HepG2 (cell line): ENCODE results near the gene INA. TPM values are rescaled to one million over a fixed set of nuclear protein-coding genes. Genes with fewer than 3 reads are reported as not detected.

Experiments used
- FLYWCH1 ChIP-seq: sonication (generic); formaldehyde crosslinking; IDR thresholded peaks from 2 replicates; pipeline ENCODE4 v1.8.1; 2023; ENCODE audit warnings: mild to moderate bottlenecking, missing genetic modification reagents
- MED1 ChIP-seq: sonication (generic); formaldehyde crosslinking; IDR thresholded peaks from 2 replicates; pipeline ENCODE4 v1.4.0; 2020; ENCODE audit warnings: missing genetic modification reagents
- POLR2AphosphoS5 ChIP-seq: IDR thresholded peaks from 2 replicates; pipeline ENCODE4 v1.6.1; 2012; ENCODE audit warnings: low read depth, low read length
- POLR2G ChIP-seq: fragments of 200-400 bp; formaldehyde crosslinking; IDR thresholded peaks from 2 replicates; pipeline ENCODE4 v1.6.1; 2018; ENCODE audit warnings: mild to moderate bottlenecking, low read depth, low read length, moderate library complexity
- RARG ChIP-seq: sonication (generic); formaldehyde crosslinking; IDR thresholded peaks from 2 replicates; pipeline ENCODE4 v1.4.0; 2020; ENCODE audit warnings: low read depth, mild to moderate bottlenecking, missing genetic modification reagents
- RXRA ChIP-seq: sonication (generic); formaldehyde crosslinking; IDR thresholded peaks from 2 replicates; pipeline ENCODE4 v1.5.1; 2020; ENCODE audit warnings: missing genetic modification reagents
- SMC3 ChIP-seq: IDR thresholded peaks from 2 replicates; pipeline ENCODE4 v1.6.1; 2011; ENCODE audit warnings: low read length, improper control_type of control experiment
- SOX5 ChIP-seq: IDR thresholded peaks from 2 replicates; pipeline ENCODE4 v1.6.1; 2016; ENCODE audit warnings: borderline replicate concordance
- SPEN ChIP-seq: sonication (generic); formaldehyde crosslinking; IDR thresholded peaks from 2 replicates; pipeline ENCODE4 v1.5.1; 2020; ENCODE audit warnings: low read depth, mild to moderate bottlenecking, missing genetic modification reagents
- SRY ChIP-seq: sonication (generic); formaldehyde crosslinking; IDR thresholded peaks from 2 replicates; pipeline ENCODE4 v1.8.0; 2022; ENCODE audit warnings: mild to moderate bottlenecking, missing genetic modification reagents
- TAF15 ChIP-seq: fragments of 200-400 bp; formaldehyde crosslinking; IDR thresholded peaks from one replicate; pipeline ENCODE4 v1.6.1; 2018; ENCODE audit warnings: mild to moderate bottlenecking, low read depth, low read length; ENCODE audit not compliant: poor library complexity, severe bottlenecking
- XBP1 ChIP-seq: sonication (generic); formaldehyde crosslinking; IDR thresholded peaks from 2 replicates; pipeline ENCODE4 v1.5.0; 2020; ENCODE audit warnings: missing genetic modification reagents
- ZBTB1 ChIP-seq: sonication (generic); formaldehyde crosslinking; IDR thresholded peaks from 2 replicates; pipeline ENCODE4 v1.4.0; 2020; ENCODE audit warnings: missing genetic modification reagents, borderline replicate concordance
- ZBTB37 ChIP-seq: sonication (generic); formaldehyde crosslinking; IDR thresholded peaks from 2 replicates; pipeline ENCODE4 v1.4.0; 2020; ENCODE audit warnings: mild to moderate bottlenecking, missing genetic modification reagents
- ZNF121 ChIP-seq: sonication (generic); formaldehyde crosslinking; IDR thresholded peaks from 2 replicates; pipeline ENCODE4 v1.5.0; 2020; ENCODE audit warnings: mild to moderate bottlenecking, missing genetic modification reagents
- ZNF337 ChIP-seq: sonication (generic); formaldehyde crosslinking; IDR thresholded peaks from 2 replicates; pipeline ENCODE4 v1.5.1; 2020; ENCODE audit warnings: missing genetic modification reagents, low read depth, mild to moderate bottlenecking, borderline replicate concordance
- ZNF432 ChIP-seq: sonication (generic); formaldehyde crosslinking; IDR thresholded peaks from 2 replicates; pipeline ENCODE4 v1.5.0; 2020; ENCODE audit warnings: missing genetic modification reagents, mild to moderate bottlenecking, borderline replicate concordance
- ZNF496 ChIP-seq: sonication (generic); formaldehyde crosslinking; IDR thresholded peaks from 2 replicates; pipeline ENCODE4 v1.8.1; 2023; ENCODE audit warnings: mild to moderate bottlenecking, moderate library complexity, missing genetic modification reagents; ENCODE audit not compliant: insufficient replicate concordance
- ZNF567 ChIP-seq: sonication (generic); formaldehyde crosslinking; IDR thresholded peaks from 2 replicates; pipeline ENCODE4 v1.8.1; 2023; ENCODE audit warnings: mild to moderate bottlenecking, missing genetic modification reagents, borderline replicate concordance
- ZNF687 ChIP-seq: sonication (generic); formaldehyde crosslinking; IDR thresholded peaks from 2 replicates; pipeline ENCODE4 v1.5.1; 2020; ENCODE audit warnings: mild to moderate bottlenecking, missing genetic modification reagents, moderate library complexity
- ZNF724P ChIP-seq: sonication (generic); formaldehyde crosslinking; IDR thresholded peaks from 2 replicates; pipeline ENCODE4 v1.8.0; 2022; ENCODE audit warnings: missing genetic modification reagents, borderline replicate concordance
- ZNF792 ChIP-seq: IDR thresholded peaks from 2 replicates; pipeline ENCODE4 v1.6.1; 2016
- ZSCAN25 ChIP-seq: sonication (generic); formaldehyde crosslinking; IDR thresholded peaks from 2 replicates; pipeline ENCODE4 v1.8.0; 2022; ENCODE audit warnings: mild to moderate bottlenecking, missing genetic modification reagents
- polyA plus RNA-seq, 8 experiments: library from polyadenylated mRNA; depleted of rRNA in 3 of 8; stranded (reverse) in 7 of 8; unstranded in 1 of 8; fragments of >200 nt; fragmentation: Illumina TruSeq in 4 of 8; extraction: Trizol in 4 of 8; gene quantifications; 2 replicates each; pipeline versions ENCODE4 v1.2.1 to v1.2.3, GENCODE V29; 2011 to 2016; ENCODE audit warnings: low read depth in 4 of 8, missing spikeins in 1 of 8, mixed read lengths in 1 of 8; ENCODE audit not compliant: insufficient read depth in 1 of 8
- total RNA-seq, 5 experiments: library from RNA; depleted of rRNA; stranded (reverse); fragments of >200 nt; fragmentation: Illumina TruSeq; extraction: Trizol; gene quantifications; 2 replicates each; pipeline ENCODE4 v1.2.3, GENCODE V29; 2016; ENCODE audit warnings: low read depth in 1 of 5
- TF ChIP-seq, protein P1 (sequence below): sonication (generic); formaldehyde crosslinking; conservative IDR thresholded peaks from 2 replicates; pipeline ENCODE4 v1.8.0; 2022; ENCODE audit warnings: mild to moderate bottlenecking, moderate library complexity, missing genetic modification reagents

INA gene
- total and polyA plus RNA-seq, 2 of the 13 experiments (the other 11 are each of a cell fraction or from before 2014, with no cell fraction given) = 0.04 to 0.13 TPM

DNA sequence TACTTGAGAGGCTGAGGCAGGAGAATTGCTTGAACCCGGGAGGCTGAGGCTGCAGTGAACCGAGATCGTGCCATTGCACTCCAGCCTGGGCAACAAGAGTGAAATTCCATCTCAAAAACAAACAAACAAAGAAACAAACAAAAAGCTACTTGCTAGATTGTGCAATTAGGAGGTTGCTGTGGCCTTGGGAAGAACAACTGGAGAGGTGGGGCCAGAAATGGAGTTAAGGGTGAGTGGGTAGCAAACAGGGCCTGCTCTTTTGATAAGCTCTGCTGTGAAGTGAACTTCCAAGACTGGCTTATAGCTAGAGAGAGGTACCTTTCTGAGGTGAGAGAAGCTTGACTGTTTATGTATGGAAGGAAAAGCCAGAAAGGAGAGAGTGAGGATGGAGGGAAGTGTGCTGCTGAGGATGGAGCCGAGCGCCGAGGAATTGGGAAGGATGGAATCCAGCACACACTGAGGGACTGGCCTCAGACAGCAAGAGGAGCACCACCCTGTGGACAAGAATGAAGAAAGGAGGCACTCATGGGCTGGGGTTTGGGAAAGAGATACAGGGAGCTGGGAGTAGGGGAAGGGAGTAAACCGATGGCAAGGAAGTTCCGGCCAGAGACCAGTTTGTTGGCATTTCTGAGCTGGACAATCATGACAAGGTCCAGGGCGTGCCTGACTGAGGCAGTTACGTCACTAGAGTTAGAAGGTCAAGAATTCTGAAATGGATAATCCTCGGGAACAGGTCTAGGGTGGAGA lies 38.3 kb upstream of the INA start (continued):
- TF ChIP-seq RARG (CRISPR knock-in tag) (no peak), ZNF432 (CRISPR knock-in tag) (no peak), POLR2G (no peak), ZSCAN25 (CRISPR knock-in tag) (no peak), SMC3 (peak; percentile 75), RXRA (no peak), ZBTB1 (CRISPR knock-in tag) (no peak), ZBTB37 (CRISPR knock-in tag) (no peak), MED1 (CRISPR knock-in tag) (peak; percentile 48; the same call in 1 of the 2 replicates), XBP1 (CRISPR knock-in tag) (no peak), ZNF496 (CRISPR knock-in tag) (no peak), ZNF337 (CRISPR knock-in tag) (no peak), SRY (CRISPR knock-in tag) (no peak), ZNF687 (CRISPR knock-in tag) (no peak), POLR2AphosphoS5 (no peak), ZNF567 (CRISPR knock-in tag) (no peak), ZNF724P (CRISPR knock-in tag) (no peak), SPEN (CRISPR knock-in tag) (no peak), ZNF792 (CRISPR knock-in tag) (no peak), SOX5 (CRISPR knock-in tag) (peak; percentile 12; the same call in 1 of the 2 replicates), TAF15 (no peak), ZNF121 (CRISPR knock-in tag) (no peak), FLYWCH1 (CRISPR knock-in tag) (no peak)
- TF ChIP-seq, protein P1, sequence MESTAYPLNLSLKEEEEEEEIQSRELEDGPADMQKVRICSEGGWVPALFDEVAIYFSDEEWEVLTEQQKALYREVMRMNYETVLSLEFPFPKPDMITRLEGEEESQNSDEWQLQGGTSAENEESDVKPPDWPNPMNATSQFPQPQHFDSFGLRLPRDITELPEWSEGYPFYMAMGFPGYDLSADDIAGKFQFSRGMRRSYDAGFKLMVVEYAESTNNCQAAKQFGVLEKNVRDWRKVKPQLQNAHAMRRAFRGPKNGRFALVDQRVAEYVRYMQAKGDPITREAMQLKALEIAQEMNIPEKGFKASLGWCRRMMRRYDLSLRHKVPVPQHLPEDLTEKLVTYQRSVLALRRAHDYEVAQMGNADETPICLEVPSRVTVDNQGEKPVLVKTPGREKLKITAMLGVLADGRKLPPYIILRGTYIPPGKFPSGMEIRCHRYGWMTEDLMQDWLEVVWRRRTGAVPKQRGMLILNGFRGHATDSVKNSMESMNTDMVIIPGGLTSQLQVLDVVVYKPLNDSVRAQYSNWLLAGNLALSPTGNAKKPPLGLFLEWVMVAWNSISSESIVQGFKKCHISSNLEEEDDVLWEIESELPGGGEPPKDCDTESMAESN = 0 out of 2 replicates have a peak, but pooled peaks have one; percentile 46
